ENCODE results near the gene CGB1.
"Not testable (repeated sequence)": the region's sequence is repeated elsewhere in the genome, so short reads cannot be mapped to it uniquely, and the experiment has no call there.

- TF ChIP-seq ZNF18 (tag by site-specific recombination; IDR thresholded peaks at IDR 0.05); KLF9 (tag by site-specific recombination; IDR thresholded peaks at IDR 0.05; ENCODE audit: low read depth); ZNF112 (tag by site-specific recombination; IDR thresholded peaks at IDR 0.05); ZNF510 (tag by site-specific recombination; IDR thresholded peaks at IDR 0.05; ENCODE audit: insufficient replicate concordance); ZXDB (tag by site-specific recombination; IDR thresholded peaks at IDR 0.05); ZNF274 (IDR thresholded peaks at IDR 0.05; ENCODE audit: low read length); ZNF274 (tag by site-specific recombination; IDR thresholded peaks at IDR 0.05; ENCODE audit: borderline replicate concordance): not testable (repeated sequence)
Measured at GRCh38 chr19:49029749-49030148, 6.9 kb downstream of the CGB1 start.
